ENCODE results near the gene RFESD. TPM values are rescaled to one million over a fixed set of nuclear protein-coding genes. Genes with fewer than 3 reads are reported as not detected.

Gene RFESD
- polyA plus RNA-seq, 4 donors = 0.27 to 3.4 (median 1.4) TPM; not detected in 1

DNA sequence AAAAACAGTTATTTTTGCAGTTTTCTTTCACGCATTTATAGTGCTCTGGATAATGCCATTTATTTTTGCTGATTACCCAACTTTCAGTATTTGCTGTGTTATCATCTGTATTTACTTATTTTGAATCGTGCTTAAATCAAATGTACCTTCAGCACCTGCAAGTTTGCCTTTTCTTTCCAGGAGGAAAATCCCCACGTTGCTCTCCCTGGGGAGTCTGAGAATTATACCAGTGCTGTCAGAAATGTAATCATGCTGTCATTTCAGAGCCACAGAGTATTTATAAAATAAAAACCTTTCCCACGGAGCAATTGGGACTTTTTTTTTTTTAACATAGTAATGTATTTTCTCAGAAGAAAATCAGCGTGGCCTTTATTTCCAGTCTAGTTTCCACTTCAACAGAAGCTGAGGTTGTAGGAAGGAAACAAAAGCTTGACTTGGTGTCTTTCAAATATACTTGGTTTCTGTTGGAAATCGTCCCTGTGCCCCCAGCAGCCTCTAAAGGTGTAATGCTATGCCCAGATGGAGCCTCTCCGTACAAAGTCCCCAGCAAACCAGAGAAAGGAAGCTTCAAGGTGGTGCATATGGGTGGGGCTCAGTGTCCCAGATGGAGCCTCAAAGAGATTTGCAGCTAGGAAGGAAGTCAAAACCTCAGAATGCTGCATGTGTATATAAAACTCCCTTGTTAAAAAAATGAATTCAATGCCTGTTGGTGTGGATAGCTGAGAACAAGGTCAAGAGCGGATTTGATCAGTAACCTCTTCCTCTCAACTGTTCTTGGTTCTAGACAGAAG, 24.5 kb upstream of the RFESD start:
- H3K9me3 ChIP-seq (ENCODE audit: control insufficient read depth in 2 of 2, insufficient read depth in 1 of 2, low read depth in 1 of 2, low read length in 1 of 2) = no peaks in the 10 kb centered on the region
- peaks cover 0 to 19% (median 0%) of the 10 kb centered on the region in 3 donors for H3K27me3 ChIP-seq (ENCODE audit: control insufficient read depth in 3 of 3, insufficient read depth in 3 of 3, low read length in 3 of 3)
- no peak overlapping the region for H3K4me3 ChIP-seq (ENCODE audit: low read depth in 1 of 3, low read length in 3 of 3)
- H3K4me1 ChIP-seq (ENCODE audit: control insufficient read depth in 3 of 3, insufficient read depth in 2 of 3, low read depth in 1 of 3, low read length in 2 of 3) = peaks cover 0 to 11% (median 2%) of the 10 kb centered on the region in 3 donors
- no peak overlapping the region for H3K27ac ChIP-seq (ENCODE audit: low read depth in 1 of 3, low read length in 2 of 3)
- H3K36me3 ChIP-seq (ENCODE audit: control insufficient read depth in 3 of 3, insufficient read depth in 2 of 3, low read depth in 1 of 3, low read length in 3 of 3) = no peaks in the 10 kb centered on the region
- DNase-seq (peak in 1 of 2 donors; percentile 45), FAIRE-seq (no peak)
- WGBS, 3 donors = 44 to 55% (median 44%) methylated on average over 8 of the region's 8 CpGs

DNA sequence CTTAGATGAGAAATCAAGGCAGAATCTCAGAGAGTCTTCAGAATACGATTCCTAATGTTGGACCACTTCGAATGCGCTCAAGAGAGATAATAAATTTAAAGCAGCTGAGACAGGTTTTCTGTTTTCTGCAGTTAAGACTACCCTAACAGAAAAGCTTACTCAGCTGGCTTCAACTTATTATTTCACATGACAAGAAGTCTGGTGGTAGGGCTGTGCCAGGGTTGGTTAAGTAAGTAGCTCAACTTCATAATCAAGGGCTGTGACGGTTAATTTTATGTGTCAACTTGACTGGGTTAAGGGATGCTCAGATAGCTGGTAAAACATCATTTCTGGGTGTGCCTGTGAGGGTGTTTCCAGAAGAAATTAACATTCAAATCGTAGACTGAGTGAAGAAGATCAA, 22.9 kb upstream of the RFESD start:
- no peaks in the 10 kb centered on the region for H3K9me3 ChIP-seq (ENCODE audit: control insufficient read depth in 2 of 2, insufficient read depth in 1 of 2, low read depth in 1 of 2, low read length in 1 of 2)
- H3K27ac ChIP-seq (ENCODE audit: low read depth in 1 of 3, low read length in 2 of 3) = no peak overlapping the region
- H3K4me1 ChIP-seq (ENCODE audit: control insufficient read depth in 3 of 3, insufficient read depth in 2 of 3, low read depth in 1 of 3, low read length in 2 of 3) = peaks cover 0 to 23% (median 2%) of the 10 kb centered on the region in 3 donors
- H3K4me3 ChIP-seq (ENCODE audit: low read depth in 1 of 3, low read length in 3 of 3) = no peak overlapping the region
- H3K27me3 ChIP-seq (ENCODE audit: control insufficient read depth in 3 of 3, insufficient read depth in 3 of 3, low read length in 3 of 3) = peaks cover 0 to 16% (median 0%) of the 10 kb centered on the region in 3 donors
- no peak for FAIRE-seq
- no peak for DNase-seq
- H3K36me3 ChIP-seq (ENCODE audit: control insufficient read depth in 3 of 3, insufficient read depth in 2 of 3, low read depth in 1 of 3, low read length in 3 of 3) = no peaks in the 10 kb centered on the region
- WGBS, 3 donors = 91 to 97% (median 94%) methylated on average over 5 of the region's 5 CpGs

DNA sequence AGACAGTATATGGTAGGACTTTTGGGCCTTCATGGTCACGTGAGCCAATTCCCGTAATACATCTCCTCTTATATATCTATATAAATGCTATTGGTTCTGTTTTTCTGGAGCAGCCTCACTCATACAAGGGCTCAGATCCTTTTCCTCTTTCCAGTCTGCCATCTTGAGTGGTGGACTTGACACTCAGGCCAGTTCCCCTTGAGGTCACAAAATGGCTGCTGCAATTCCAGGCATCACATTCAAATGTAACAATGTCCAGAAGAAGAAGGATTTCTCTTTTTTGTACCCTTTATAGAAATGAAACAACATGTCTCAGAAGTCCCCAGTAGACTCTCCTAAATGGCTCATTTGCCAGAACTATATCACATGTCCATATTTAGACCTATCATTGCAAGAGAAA, 22.2 kb upstream of the RFESD start:
- H3K9me3 ChIP-seq (ENCODE audit: control insufficient read depth in 2 of 2, insufficient read depth in 1 of 2, low read depth in 1 of 2, low read length in 1 of 2) = no peaks in the 10 kb centered on the region
- FAIRE-seq (no peak), DNase-seq (no peak)
- no peak overlapping the region for H3K4me3 ChIP-seq (ENCODE audit: low read depth in 1 of 3, low read length in 3 of 3)
- WGBS, 3 donors = 96 to 98% (median 96%) methylated on average over 2 of the region's 2 CpGs
- no peak overlapping the region for H3K27ac ChIP-seq (ENCODE audit: low read depth in 1 of 3, low read length in 2 of 3)
- peaks cover 0 to 9% (median 0%) of the 10 kb centered on the region in 3 donors for H3K27me3 ChIP-seq (ENCODE audit: control insufficient read depth in 3 of 3, insufficient read depth in 3 of 3, low read length in 3 of 3)
- no peaks in the 10 kb centered on the region for H3K36me3 ChIP-seq (ENCODE audit: control insufficient read depth in 3 of 3, insufficient read depth in 2 of 3, low read depth in 1 of 3, low read length in 3 of 3)
- peaks cover 0 to 29% (median 2%) of the 10 kb centered on the region in 3 donors for H3K4me1 ChIP-seq (ENCODE audit: control insufficient read depth in 3 of 3, insufficient read depth in 2 of 3, low read depth in 1 of 3, low read length in 2 of 3)

DNA sequence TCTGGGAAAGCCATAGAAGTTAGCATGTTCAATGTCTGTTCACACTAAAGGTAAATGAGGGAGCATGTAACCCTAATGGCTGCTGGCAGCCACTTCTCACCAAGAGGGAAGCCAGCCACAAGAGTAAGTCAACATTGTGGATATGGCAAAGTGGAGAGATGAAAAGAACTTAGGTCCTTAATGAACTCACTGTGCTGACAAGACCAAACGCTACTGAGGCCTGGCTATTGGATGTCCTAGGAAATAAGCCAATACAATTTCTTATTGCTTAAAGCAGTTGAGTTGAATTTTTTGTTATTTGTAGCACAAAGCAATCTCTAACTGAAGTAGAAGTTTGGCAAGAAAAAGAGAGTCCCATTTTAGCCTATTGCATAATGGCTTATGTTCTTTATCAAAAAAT, 19.9 kb upstream of the RFESD start:
- no peak for FAIRE-seq
- DNase-seq = no peak

DNA sequence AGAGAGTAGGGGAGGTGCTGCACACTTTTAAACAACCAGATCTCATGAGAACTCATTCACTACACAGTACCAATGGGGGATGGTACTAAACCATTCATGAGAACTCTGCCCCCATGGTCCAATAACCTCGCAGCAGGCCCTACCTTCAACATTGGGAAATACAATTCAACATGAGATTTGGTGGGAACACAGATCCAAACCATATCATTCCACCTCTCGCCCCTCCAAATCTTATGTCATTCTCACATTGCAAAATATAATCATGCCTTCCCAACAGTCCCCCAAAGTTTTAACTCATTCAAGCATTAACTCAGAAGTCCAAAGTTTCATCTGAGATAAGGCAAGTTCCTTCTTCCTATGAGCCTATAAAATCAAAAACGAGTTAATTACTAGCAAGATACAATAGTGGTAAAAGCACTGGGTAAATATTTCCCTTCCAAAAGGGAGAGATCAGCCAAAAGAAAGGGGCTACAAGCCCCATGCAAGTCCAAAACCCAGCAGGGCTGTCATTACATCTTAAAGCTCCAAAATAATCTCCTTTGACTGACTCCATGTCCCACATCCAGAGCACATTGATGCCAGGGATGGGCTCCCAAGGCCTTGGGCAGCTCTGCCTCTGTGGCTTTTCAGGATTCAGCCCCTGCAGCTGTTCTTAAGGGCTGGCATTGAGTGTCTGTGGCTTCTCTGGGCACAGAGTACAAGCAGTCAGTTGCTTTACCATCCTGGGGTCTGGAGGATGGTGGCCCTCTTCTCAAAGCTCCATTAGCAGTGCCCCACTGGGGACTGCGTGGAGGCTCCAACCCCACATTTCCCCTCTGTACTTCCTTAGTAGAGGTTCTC, 18.4 kb upstream of the RFESD start:
- Histone ChIP-seq H3K4me3 (ENCODE audit: low read depth in 1 of 3, low read length in 3 of 3) (no peak overlapping the region), H3K9me3 (ENCODE audit: control insufficient read depth in 2 of 2, insufficient read depth in 1 of 2, low read depth in 1 of 2, low read length in 1 of 2) (no peaks in the 10 kb centered on the region), H3K4me1 (ENCODE audit: control insufficient read depth in 3 of 3, insufficient read depth in 2 of 3, low read depth in 1 of 3, low read length in 2 of 3) (peaks cover 0 to 38% (median 2%) of the 10 kb centered on the region in 3 donors), H3K36me3 (ENCODE audit: control insufficient read depth in 3 of 3, insufficient read depth in 2 of 3, low read depth in 1 of 3, low read length in 3 of 3) (no peaks in the 10 kb centered on the region), H3K27ac (ENCODE audit: low read depth in 1 of 3, low read length in 2 of 3) (peak overlapping the region in 1 of 3 donors; percentile 50), H3K27me3 (ENCODE audit: control insufficient read depth in 3 of 3, insufficient read depth in 3 of 3, low read length in 3 of 3) (no peaks in the 10 kb centered on the region)
- WGBS, 3 donors = 42 to 74% (median 58%) methylated on average over 4 of the region's 4 CpGs
- DNase-seq (peak in 1 of 2 donors; percentile 66), FAIRE-seq (no peak)

More for the DNA sequence above, 19.9 kb upstream of the RFESD start:
- no peak overlapping the region for H3K4me3 ChIP-seq (ENCODE audit: low read depth in 1 of 3, low read length in 3 of 3)
- peaks cover 0 to 31% (median 0%) of the 10 kb centered on the region in 3 donors for H3K4me1 ChIP-seq (ENCODE audit: control insufficient read depth in 3 of 3, insufficient read depth in 2 of 3, low read depth in 1 of 3, low read length in 2 of 3)
- no peak overlapping the region for H3K27ac ChIP-seq (ENCODE audit: low read depth in 1 of 3, low read length in 2 of 3)
- H3K9me3 ChIP-seq (ENCODE audit: control insufficient read depth in 2 of 2, insufficient read depth in 1 of 2, low read depth in 1 of 2, low read length in 1 of 2) = no peaks in the 10 kb centered on the region
- no peaks in the 10 kb centered on the region for H3K36me3 ChIP-seq (ENCODE audit: control insufficient read depth in 3 of 3, insufficient read depth in 2 of 3, low read depth in 1 of 3, low read length in 3 of 3)
- H3K27me3 ChIP-seq (ENCODE audit: control insufficient read depth in 3 of 3, insufficient read depth in 3 of 3, low read length in 3 of 3) = no peaks in the 10 kb centered on the region
- WGBS, 3 donors = 85 to 100% (median 93%) methylated on average over 1 of the region's 1 CpG

DNA sequence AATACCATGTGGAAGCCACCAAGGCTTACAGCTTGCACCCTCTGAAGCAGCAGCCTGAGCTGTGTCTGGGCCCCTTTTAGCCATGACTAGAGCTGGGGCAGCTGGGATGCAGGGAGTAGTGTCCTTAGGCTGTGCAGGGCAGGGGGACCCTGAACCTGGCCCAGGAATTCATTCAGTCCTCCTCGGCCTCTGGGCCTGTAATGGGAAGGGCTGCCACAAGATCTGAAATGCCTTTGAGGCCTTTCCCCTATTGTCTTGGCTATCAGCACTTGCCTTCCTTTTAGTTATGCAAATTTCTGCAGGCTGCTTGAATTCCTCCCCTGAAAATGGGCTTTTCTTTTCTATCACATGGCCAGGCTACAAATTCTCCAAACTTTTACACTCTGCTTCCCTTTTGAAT, 17.6 kb upstream of the RFESD start:
- Histone ChIP-seq H3K9me3 (ENCODE audit: control insufficient read depth in 2 of 2, insufficient read depth in 1 of 2, low read depth in 1 of 2, low read length in 1 of 2) (no peaks in the 10 kb centered on the region), H3K27me3 (ENCODE audit: control insufficient read depth in 3 of 3, insufficient read depth in 3 of 3, low read length in 3 of 3) (no peaks in the 10 kb centered on the region), H3K4me1 (ENCODE audit: control insufficient read depth in 3 of 3, insufficient read depth in 2 of 3, low read depth in 1 of 3, low read length in 2 of 3) (peaks cover 0 to 38% (median 2%) of the 10 kb centered on the region in 3 donors), H3K4me3 (ENCODE audit: low read depth in 1 of 3, low read length in 3 of 3) (no peak overlapping the region), H3K36me3 (ENCODE audit: control insufficient read depth in 3 of 3, insufficient read depth in 2 of 3, low read depth in 1 of 3, low read length in 3 of 3) (no peaks in the 10 kb centered on the region), H3K27ac (ENCODE audit: low read depth in 1 of 3, low read length in 2 of 3) (peak overlapping the region in 1 of 3 donors; percentile 50)
- WGBS, 3 donors = 81 to 92% (median 86%) methylated on average over 1 of the region's 1 CpG
- DNase-seq (no peak), FAIRE-seq (no peak)

DNA sequence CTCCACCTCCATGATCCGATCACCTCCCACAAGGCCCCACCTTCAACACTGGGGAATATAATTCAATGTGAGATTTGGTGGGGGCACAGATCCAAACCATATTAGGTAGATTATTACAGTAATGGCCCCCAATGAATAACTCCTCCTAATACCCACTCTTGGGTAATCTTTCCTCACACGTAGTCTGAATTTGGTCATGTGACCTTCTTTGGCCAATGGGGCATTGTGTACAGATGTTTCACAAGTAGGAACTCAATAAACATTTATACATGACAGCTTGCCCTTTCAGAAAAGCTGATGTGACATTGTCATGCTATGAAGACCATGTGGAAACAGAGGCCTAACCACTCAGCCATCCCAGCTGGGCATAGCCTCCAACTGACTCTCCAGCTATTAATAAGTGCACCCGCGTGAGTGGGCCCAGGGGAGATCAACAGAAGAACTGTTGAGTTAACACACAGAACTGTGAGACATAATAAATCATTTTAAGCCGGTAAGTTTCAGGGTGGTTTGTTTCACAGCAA, 16.1 kb upstream of the RFESD start:
- no peaks in the 10 kb centered on the region for H3K36me3 ChIP-seq (ENCODE audit: control insufficient read depth in 3 of 3, insufficient read depth in 2 of 3, low read depth in 1 of 3, low read length in 3 of 3)
- no peak overlapping the region for H3K4me3 ChIP-seq (ENCODE audit: low read depth in 1 of 3, low read length in 3 of 3)
- no peak for DNase-seq
- no peak for FAIRE-seq
- no peaks in the 10 kb centered on the region for H3K9me3 ChIP-seq (ENCODE audit: control insufficient read depth in 2 of 2, insufficient read depth in 1 of 2, low read depth in 1 of 2, low read length in 1 of 2)
- H3K27me3 ChIP-seq (ENCODE audit: control insufficient read depth in 3 of 3, insufficient read depth in 3 of 3, low read length in 3 of 3) = no peaks in the 10 kb centered on the region
- no peak overlapping the region for H3K27ac ChIP-seq (ENCODE audit: low read depth in 1 of 3, low read length in 2 of 3)
- peaks cover 0 to 38% (median 2%) of the 10 kb centered on the region in 3 donors for H3K4me1 ChIP-seq (ENCODE audit: control insufficient read depth in 3 of 3, insufficient read depth in 2 of 3, low read depth in 1 of 3, low read length in 2 of 3)
- WGBS, 3 donors = 91 to 99% (median 97%) methylated on average over 5 of the region's 5 CpGs

DNA sequence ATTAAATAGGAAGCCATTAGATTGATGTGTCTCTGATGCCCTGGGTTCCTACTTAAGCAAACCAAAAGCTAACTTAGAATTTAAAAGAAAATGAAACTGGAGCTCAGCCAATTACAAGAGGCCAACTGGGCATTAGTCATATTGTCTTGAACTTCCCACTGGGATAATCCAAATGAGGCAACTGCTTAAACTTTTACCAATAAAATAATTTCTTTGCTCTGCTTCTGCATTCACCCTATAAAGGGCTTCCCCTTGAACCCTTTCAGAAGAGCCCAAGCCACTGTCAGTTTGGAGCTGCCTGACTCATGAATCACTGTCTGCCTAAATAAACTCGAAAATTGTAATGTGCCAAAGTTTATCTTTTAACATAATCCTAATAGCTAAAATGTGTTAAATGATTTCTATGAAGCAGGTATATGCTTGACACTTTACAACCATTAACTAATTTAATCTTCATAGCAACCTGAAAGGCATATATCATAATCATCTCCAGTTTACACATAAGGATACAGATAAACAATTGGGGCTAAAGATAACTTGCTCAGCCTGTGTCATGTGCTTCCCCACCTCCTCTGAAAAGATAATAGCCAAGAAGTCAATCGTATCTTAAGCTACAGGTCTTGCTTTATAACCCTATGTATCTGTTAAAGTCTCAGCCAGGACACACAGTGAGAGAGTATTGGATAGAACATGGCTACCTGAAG, 15.2 kb upstream of the RFESD start:
- Histone ChIP-seq H3K36me3 (ENCODE audit: control insufficient read depth in 3 of 3, insufficient read depth in 2 of 3, low read depth in 1 of 3, low read length in 3 of 3) (no peaks in the 10 kb centered on the region), H3K4me3 (ENCODE audit: low read depth in 1 of 3, low read length in 3 of 3) (no peak overlapping the region), H3K27ac (ENCODE audit: low read depth in 1 of 3, low read length in 2 of 3) (peak overlapping the region in 1 of 3 donors; percentile 70), H3K27me3 (ENCODE audit: control insufficient read depth in 3 of 3, insufficient read depth in 3 of 3, low read length in 3 of 3) (no peaks in the 10 kb centered on the region), H3K4me1 (ENCODE audit: control insufficient read depth in 3 of 3, insufficient read depth in 2 of 3, low read depth in 1 of 3, low read length in 2 of 3) (peaks cover 0 to 38% (median 2%) of the 10 kb centered on the region in 3 donors), H3K9me3 (ENCODE audit: control insufficient read depth in 2 of 2, insufficient read depth in 1 of 2, low read depth in 1 of 2, low read length in 1 of 2) (no peaks in the 10 kb centered on the region)
- WGBS, 3 donors = 42 to 57% (median 45%) methylated on average over 2 of the region's 2 CpGs
- FAIRE-seq = no peak
- DNase-seq = peak in 1 of 2 donors; percentile 38
